ENCODE data around the gene PFDN1.

PFDN1 gene

GRCh38 chr5:140242890-140243585 is 59.9 kb downstream of the PFDN1 start:
- Histone ChIP-seq H3K27me3 (ENCODE audit: control insufficient read depth in 1 of 2, insufficient read depth in 2 of 2, low read length in 2 of 2) (no peaks in the 10 kb centered on the region), H3K36me3 (ENCODE audit: control insufficient read depth in 1 of 2, insufficient read depth in 2 of 2, low read length in 2 of 2) (peaks cover 0 to 43% of the 10 kb centered on the region in 2 donors), H3K9ac (ENCODE audit: low read depth in 1 of 2, low read length in 2 of 2) (peak overlapping the region; percentile 5 to 19), H3K27ac (ENCODE audit: low read depth, low read length) (peak overlapping the region; percentile 11), H3K4me3 (ENCODE audit: low read depth in 1 of 2, low read length in 2 of 2) (peak overlapping the region in 1 of 2 donors; percentile 9), H3K9me3 (ENCODE audit: control insufficient read depth in 1 of 2, low read length in 2 of 2) (no peaks in the 10 kb centered on the region), H3K4me1 (ENCODE audit: control insufficient read depth in 1 of 2, insufficient read depth in 2 of 2, low read length in 2 of 2) (peaks cover 56 to 61% of the 10 kb centered on the region in 2 donors)

- H3K9ac ChIP-seq (ENCODE audit: low read depth in 1 of 2, low read length in 2 of 2) = peak overlapping the region; percentile 62 to 71
- H3K27me3 ChIP-seq (ENCODE audit: control insufficient read depth in 1 of 2, insufficient read depth in 2 of 2, low read length in 2 of 2) = no peaks in the 10 kb centered on the region
- H3K9me3 ChIP-seq (ENCODE audit: control insufficient read depth in 1 of 2, low read length in 2 of 2) = no peaks in the 10 kb centered on the region
- H3K4me3 ChIP-seq (ENCODE audit: low read depth in 1 of 2, low read length in 2 of 2) = no peak overlapping the region
- peak overlapping the region; percentile 86 for H3K27ac ChIP-seq (ENCODE audit: low read depth, low read length)
- H3K36me3 ChIP-seq (ENCODE audit: control insufficient read depth in 1 of 2, insufficient read depth in 2 of 2, low read length in 2 of 2) = peaks cover 0 to 41% of the 10 kb centered on the region in 2 donors
- peaks cover 61 to 64% of the 10 kb centered on the region in 2 donors for H3K4me1 ChIP-seq (ENCODE audit: control insufficient read depth in 1 of 2, insufficient read depth in 2 of 2, low read length in 2 of 2)
These were observed 60.8 kb downstream of the PFDN1 start for GRCh38 chr5:140242099-140242498.

- Histone ChIP-seq H3K9me3 (ENCODE audit: control insufficient read depth in 1 of 2, low read length in 2 of 2) (no peaks in the 10 kb centered on the region), H3K27ac (ENCODE audit: low read depth, low read length) (peak overlapping the region; percentile 86), H3K4me3 (ENCODE audit: low read depth in 1 of 2, low read length in 2 of 2) (peak overlapping the region; percentile 7 to 41), H3K9ac (ENCODE audit: low read depth in 1 of 2, low read length in 2 of 2) (peak overlapping the region; percentile 62 to 71), H3K4me1 (ENCODE audit: control insufficient read depth in 1 of 2, insufficient read depth in 2 of 2, low read length in 2 of 2) (peaks cover 65 to 66% of the 10 kb centered on the region in 2 donors), H3K36me3 (ENCODE audit: control insufficient read depth in 1 of 2, insufficient read depth in 2 of 2, low read length in 2 of 2) (peaks cover 0 to 32% of the 10 kb centered on the region in 2 donors), H3K27me3 (ENCODE audit: control insufficient read depth in 1 of 2, insufficient read depth in 2 of 2, low read length in 2 of 2) (no peaks in the 10 kb centered on the region)
These were observed 61.8 kb downstream of the PFDN1 start for GRCh38 chr5:140240987-140241706.

GRCh38 chr5:140239939-140240700 is 62.8 kb downstream of the PFDN1 start:
- no peaks in the 10 kb centered on the region for H3K9me3 ChIP-seq (ENCODE audit: control insufficient read depth in 1 of 2, low read length in 2 of 2)
- peaks cover 0 to 22% of the 10 kb centered on the region in 2 donors for H3K36me3 ChIP-seq (ENCODE audit: control insufficient read depth in 1 of 2, insufficient read depth in 2 of 2, low read length in 2 of 2)
- H3K4me3 ChIP-seq (ENCODE audit: low read depth in 1 of 2, low read length in 2 of 2) = no peak overlapping the region
- H3K27ac ChIP-seq (ENCODE audit: low read depth, low read length) = peak overlapping the region; percentile 53
- H3K4me1 ChIP-seq (ENCODE audit: control insufficient read depth in 1 of 2, insufficient read depth in 2 of 2, low read length in 2 of 2) = peaks cover 70 to 71% of the 10 kb centered on the region in 2 donors
- H3K9ac ChIP-seq (ENCODE audit: low read depth in 1 of 2, low read length in 2 of 2) = peak overlapping the region in 1 of 2 donors; percentile 62
- H3K27me3 ChIP-seq (ENCODE audit: control insufficient read depth in 1 of 2, insufficient read depth in 2 of 2, low read length in 2 of 2) = no peaks in the 10 kb centered on the region

- no peak overlapping the region for H3K4me3 ChIP-seq (ENCODE audit: low read depth in 1 of 2, low read length in 2 of 2)
- H3K9ac ChIP-seq (ENCODE audit: low read depth in 1 of 2, low read length in 2 of 2) = no peak overlapping the region
- no peak overlapping the region for H3K27ac ChIP-seq (ENCODE audit: low read depth, low read length)
- peaks cover 0 to 16% of the 10 kb centered on the region in 2 donors for H3K36me3 ChIP-seq (ENCODE audit: control insufficient read depth in 1 of 2, insufficient read depth in 2 of 2, low read length in 2 of 2)
- H3K27me3 ChIP-seq (ENCODE audit: control insufficient read depth in 1 of 2, insufficient read depth in 2 of 2, low read length in 2 of 2) = no peaks in the 10 kb centered on the region
- no peaks in the 10 kb centered on the region for H3K9me3 ChIP-seq (ENCODE audit: control insufficient read depth in 1 of 2, low read length in 2 of 2)
- H3K4me1 ChIP-seq (ENCODE audit: control insufficient read depth in 1 of 2, insufficient read depth in 2 of 2, low read length in 2 of 2) = peaks cover 65 to 66% of the 10 kb centered on the region in 2 donors
These were observed 63.4 kb downstream of the PFDN1 start for GRCh38 chr5:140239461-140239860.

GRCh38 chr5:140238756-140239155 is 64.1 kb downstream of the PFDN1 start:
- H3K36me3 ChIP-seq (ENCODE audit: control insufficient read depth in 1 of 2, insufficient read depth in 2 of 2, low read length in 2 of 2) = peaks cover 0 to 13% of the 10 kb centered on the region in 2 donors

GRCh38 chr5:140236891-140237598 is 65.9 kb downstream of the PFDN1 start:
- H3K36me3 ChIP-seq (ENCODE audit: control insufficient read depth in 1 of 2, insufficient read depth in 2 of 2, low read length in 2 of 2) = peaks cover 0 to 6% of the 10 kb centered on the region in 2 donors
- H3K4me1 ChIP-seq (ENCODE audit: control insufficient read depth in 1 of 2, insufficient read depth in 2 of 2, low read length in 2 of 2) = peaks cover 45 to 47% of the 10 kb centered on the region in 2 donors
- H3K9ac ChIP-seq (ENCODE audit: low read depth in 1 of 2, low read length in 2 of 2) = peak overlapping the region in 1 of 2 donors; percentile 15
- no peaks in the 10 kb centered on the region for H3K9me3 ChIP-seq (ENCODE audit: control insufficient read depth in 1 of 2, low read length in 2 of 2)
- no peak overlapping the region for H3K4me3 ChIP-seq (ENCODE audit: low read depth in 1 of 2, low read length in 2 of 2)
- H3K27ac ChIP-seq (ENCODE audit: low read depth, low read length) = no peak overlapping the region
- H3K27me3 ChIP-seq (ENCODE audit: control insufficient read depth in 1 of 2, insufficient read depth in 2 of 2, low read length in 2 of 2) = no peaks in the 10 kb centered on the region

More at GRCh38 chr5:140238756-140239155, 64.1 kb downstream of the PFDN1 start:
- Histone ChIP-seq H3K9ac (ENCODE audit: low read depth in 1 of 2, low read length in 2 of 2) (no peak overlapping the region), H3K27ac (ENCODE audit: low read depth, low read length) (no peak overlapping the region), H3K27me3 (ENCODE audit: control insufficient read depth in 1 of 2, insufficient read depth in 2 of 2, low read length in 2 of 2) (no peaks in the 10 kb centered on the region), H3K9me3 (ENCODE audit: control insufficient read depth in 1 of 2, low read length in 2 of 2) (no peaks in the 10 kb centered on the region), H3K4me1 (ENCODE audit: control insufficient read depth in 1 of 2, insufficient read depth in 2 of 2, low read length in 2 of 2) (peaks cover 62% of the 10 kb centered on the region in 2 donors), H3K4me3 (ENCODE audit: low read depth in 1 of 2, low read length in 2 of 2) (no peak overlapping the region)

GRCh38 chr5:140235791-140236551 is 66.9 kb downstream of the PFDN1 start:
- peaks cover 0 to 6% of the 10 kb centered on the region in 2 donors for H3K36me3 ChIP-seq (ENCODE audit: control insufficient read depth in 1 of 2, insufficient read depth in 2 of 2, low read length in 2 of 2)
- peak overlapping the region in 1 of 2 donors; percentile 15 for H3K9ac ChIP-seq (ENCODE audit: low read depth in 1 of 2, low read length in 2 of 2)
- no peak overlapping the region for H3K27ac ChIP-seq (ENCODE audit: low read depth, low read length)
- no peaks in the 10 kb centered on the region for H3K27me3 ChIP-seq (ENCODE audit: control insufficient read depth in 1 of 2, insufficient read depth in 2 of 2, low read length in 2 of 2)
- H3K4me1 ChIP-seq (ENCODE audit: control insufficient read depth in 1 of 2, insufficient read depth in 2 of 2, low read length in 2 of 2) = peaks cover 36 to 39% of the 10 kb centered on the region in 2 donors
- no peak overlapping the region for H3K4me3 ChIP-seq (ENCODE audit: low read depth in 1 of 2, low read length in 2 of 2)
- no peaks in the 10 kb centered on the region for H3K9me3 ChIP-seq (ENCODE audit: control insufficient read depth in 1 of 2, low read length in 2 of 2)

- no peaks in the 10 kb centered on the region for H3K9me3 ChIP-seq (ENCODE audit: control insufficient read depth in 1 of 2, low read length in 2 of 2)
- no peak overlapping the region for H3K4me3 ChIP-seq (ENCODE audit: low read depth in 1 of 2, low read length in 2 of 2)
- H3K36me3 ChIP-seq (ENCODE audit: control insufficient read depth in 1 of 2, insufficient read depth in 2 of 2, low read length in 2 of 2) = peaks cover 0 to 6% of the 10 kb centered on the region in 2 donors
- H3K27me3 ChIP-seq (ENCODE audit: control insufficient read depth in 1 of 2, insufficient read depth in 2 of 2, low read length in 2 of 2) = no peaks in the 10 kb centered on the region
- no peak overlapping the region for H3K27ac ChIP-seq (ENCODE audit: low read depth, low read length)
- peaks cover 22 to 25% of the 10 kb centered on the region in 2 donors for H3K4me1 ChIP-seq (ENCODE audit: control insufficient read depth in 1 of 2, insufficient read depth in 2 of 2, low read length in 2 of 2)
- H3K9ac ChIP-seq (ENCODE audit: low read depth in 1 of 2, low read length in 2 of 2) = no peak overlapping the region
These were observed 68.4 kb downstream of the PFDN1 start for GRCh38 chr5:140234377-140234989.
